GM12873 (cell line): ENCODE data around the gene USP21.

Experiments used
- TF ChIP-seq, protein P1 (sequence below): IDR thresholded peaks from 2 replicates; pipeline ENCODE4 v1.5.1; 2012; ENCODE audit warnings: low read depth, mild to moderate bottlenecking, moderate library complexity, low read length, control low read depth; ENCODE audit not compliant: insufficient read depth; ENCODE audit errors: missing control alignments

Gene USP21

DNA sequence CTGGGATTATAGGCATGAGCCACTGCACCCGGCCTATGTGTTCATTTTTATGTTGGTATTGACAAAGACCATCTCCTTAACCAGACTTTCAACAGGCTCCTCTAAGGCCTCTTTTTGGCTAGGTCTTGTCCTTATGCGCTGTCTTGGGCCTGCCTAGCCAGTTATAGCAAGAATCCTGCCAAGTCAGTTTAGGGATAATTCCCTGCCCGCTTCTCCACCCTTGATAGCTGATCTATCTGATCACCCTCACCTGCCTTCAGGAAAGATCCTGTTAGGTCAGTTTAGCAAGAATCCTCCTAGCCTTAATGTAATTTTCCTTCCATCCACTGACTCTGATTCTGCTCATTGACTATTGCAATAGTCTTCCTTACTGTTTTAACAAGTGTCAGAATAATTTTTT, 20.4 kb downstream of the USP21 start:
- TF ChIP-seq, protein P1, sequence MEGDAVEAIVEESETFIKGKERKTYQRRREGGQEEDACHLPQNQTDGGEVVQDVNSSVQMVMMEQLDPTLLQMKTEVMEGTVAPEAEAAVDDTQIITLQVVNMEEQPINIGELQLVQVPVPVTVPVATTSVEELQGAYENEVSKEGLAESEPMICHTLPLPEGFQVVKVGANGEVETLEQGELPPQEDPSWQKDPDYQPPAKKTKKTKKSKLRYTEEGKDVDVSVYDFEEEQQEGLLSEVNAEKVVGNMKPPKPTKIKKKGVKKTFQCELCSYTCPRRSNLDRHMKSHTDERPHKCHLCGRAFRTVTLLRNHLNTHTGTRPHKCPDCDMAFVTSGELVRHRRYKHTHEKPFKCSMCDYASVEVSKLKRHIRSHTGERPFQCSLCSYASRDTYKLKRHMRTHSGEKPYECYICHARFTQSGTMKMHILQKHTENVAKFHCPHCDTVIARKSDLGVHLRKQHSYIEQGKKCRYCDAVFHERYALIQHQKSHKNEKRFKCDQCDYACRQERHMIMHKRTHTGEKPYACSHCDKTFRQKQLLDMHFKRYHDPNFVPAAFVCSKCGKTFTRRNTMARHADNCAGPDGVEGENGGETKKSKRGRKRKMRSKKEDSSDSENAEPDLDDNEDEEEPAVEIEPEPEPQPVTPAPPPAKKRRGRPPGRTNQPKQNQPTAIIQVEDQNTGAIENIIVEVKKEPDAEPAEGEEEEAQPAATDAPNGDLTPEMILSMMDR = no peak

DNA sequence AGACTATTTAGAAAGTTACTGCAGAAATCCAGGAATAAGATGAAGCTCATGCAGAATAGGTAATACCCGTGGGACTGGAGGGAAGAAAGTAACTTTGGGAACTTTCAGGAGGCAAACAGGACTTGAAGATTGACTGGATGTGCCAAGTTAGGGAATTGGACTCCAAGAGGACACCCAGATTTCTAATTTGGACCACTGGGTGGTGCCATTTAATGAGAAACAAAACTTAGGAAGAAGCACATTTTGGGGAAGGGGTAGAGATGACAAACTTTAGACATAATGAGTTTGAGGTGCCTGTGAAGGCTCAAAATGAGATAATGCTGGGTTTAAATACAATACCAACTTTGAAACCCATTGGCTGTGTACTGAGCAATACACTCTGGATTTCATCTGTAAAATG, 21.3 kb downstream of the USP21 start:
- TF ChIP-seq, protein P1 = peak; percentile 41

DNA sequence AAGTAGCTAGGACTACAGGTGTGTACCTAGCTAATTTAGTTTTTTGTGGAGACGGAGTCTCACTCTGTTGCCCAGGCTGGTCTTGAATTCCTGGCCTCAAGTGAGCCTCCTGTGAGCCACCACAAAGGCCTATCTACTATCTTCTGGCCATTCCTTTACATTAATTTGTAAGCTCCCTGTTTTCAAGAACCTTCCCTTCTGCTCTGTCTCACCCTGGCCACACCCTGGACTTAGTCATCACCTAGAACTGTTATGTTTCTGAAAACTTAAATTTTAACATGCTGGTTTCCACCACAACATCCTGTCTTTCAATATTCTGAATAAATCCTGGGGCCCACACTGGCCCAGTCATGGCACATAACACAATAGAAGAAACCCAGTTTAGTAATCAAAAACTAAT, 22.9 kb downstream of the USP21 start:
- TF ChIP-seq, protein P1 = no peak

DNA sequence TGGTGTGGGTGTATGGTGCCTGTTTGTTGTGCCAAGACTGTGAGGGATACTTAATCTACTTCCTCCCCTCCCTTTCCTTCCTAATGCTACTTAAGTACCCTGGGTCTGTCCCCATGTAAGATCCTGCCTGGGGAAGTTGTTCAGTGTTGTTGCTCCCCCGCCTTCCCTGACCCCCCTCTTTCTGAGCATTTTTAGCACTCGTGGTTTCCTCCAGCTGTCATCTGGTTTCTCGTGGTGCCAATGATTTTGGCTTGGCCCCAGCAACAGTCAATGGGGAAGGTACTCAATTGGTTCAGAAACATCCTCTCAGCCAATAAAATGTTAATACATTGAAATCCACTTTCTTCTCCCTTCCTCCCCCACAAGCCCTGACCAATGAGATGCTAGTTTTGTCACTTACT, 26.0 kb downstream of the USP21 start:
- TF ChIP-seq, protein P1 = no peak

DNA sequence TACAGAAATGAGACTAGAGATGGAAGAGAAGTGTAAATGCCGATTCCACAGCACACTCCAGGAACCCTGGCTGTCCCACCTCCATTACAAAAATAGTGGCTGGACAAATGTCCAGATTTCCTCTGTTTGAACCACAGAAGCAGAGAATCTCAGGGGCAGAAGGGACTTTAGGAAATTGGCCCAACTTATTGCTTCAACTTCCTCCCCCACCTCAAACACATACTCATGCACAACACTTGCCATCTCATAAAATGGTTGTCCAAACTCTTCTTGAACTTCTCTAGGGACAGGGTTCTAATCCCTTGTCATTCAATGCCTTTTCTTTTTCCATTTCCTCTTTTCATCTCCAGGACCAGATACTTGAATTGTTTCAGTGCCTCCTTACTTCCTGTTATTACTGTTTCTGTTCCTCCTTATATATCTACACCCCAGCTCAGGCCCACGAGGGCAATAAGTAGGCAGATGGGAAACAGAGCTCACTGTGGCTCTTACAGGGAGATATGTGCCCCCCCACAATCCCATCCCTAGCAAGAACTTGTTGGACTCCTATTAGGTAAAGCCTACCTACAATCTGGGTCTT, 26.5 kb downstream of the USP21 start:
- TF ChIP-seq, protein P1 = no peak

DNA sequence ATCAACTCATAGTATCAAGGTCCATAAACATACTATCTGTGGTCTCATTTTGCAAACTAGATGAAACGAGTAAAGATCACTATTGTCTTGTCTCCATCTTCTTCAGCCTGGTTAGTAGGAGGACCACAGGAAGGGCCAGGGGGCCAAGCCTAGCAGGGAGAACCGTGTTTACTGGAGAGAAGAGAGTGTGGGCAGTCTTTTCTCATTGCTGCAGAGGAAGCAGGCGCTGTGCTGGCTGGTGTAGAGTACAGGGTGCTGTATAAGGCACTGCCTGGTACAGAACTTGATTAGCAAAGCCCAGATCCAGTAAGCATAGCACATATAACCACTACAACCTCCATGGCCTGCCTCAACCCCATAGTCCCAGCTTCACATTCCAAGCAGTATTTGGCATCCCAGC, 28.0 kb downstream of the USP21 start:
- TF ChIP-seq, protein P1 = no peak

DNA sequence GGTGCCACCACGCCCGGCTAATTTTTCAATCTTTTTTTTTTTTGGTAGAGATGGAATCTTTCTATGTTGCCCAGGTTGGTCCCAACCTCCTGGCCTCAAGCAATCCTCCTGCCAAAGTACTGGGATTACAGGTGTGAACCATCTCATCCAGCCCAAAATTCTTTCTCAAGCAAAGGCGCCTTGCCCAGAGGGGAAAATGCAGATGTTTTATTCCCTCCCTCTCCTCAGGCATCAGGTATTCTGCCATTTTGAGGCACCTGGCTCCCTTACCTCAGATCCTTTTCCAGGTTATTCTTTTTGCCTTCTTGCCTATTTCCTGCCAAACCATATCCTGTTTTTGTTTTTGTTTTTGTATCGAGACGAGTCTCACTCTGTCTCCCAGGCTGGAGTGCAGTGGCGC, 29.1 kb downstream of the USP21 start:
- TF ChIP-seq, protein P1 = no peak
